Keratinocyte (primary cell): ENCODE results near the gene STK32B.

Experiments used
- EZH2 ChIP-seq: IDR thresholded peaks from one replicate; pipeline ENCODE4 v1.6.1; 2012; ENCODE audit warnings: inconsistent platforms, mild to moderate bottlenecking, low read length, moderate library complexity
- TF ChIP-seq, protein P1 (sequence below), 3 experiments: IDR thresholded peaks in 1 of 3; conservative IDR thresholded peaks in 1 of 3; optimal IDR thresholded peaks in 1 of 3; 2 replicates in 2 of 3; 3 replicates in 1 of 3; pipeline versions ENCODE3 to v1.5.1; 2011; ENCODE audit warnings: low read length in 3 of 3, mild to moderate bottlenecking in 3 of 3, moderate library complexity in 2 of 3, control low read depth in 1 of 3, inconsistent platforms in 1 of 3; ENCODE audit not compliant: insufficient read depth in 2 of 3; ENCODE audit errors: extremely low read depth in 1 of 3

DNA sequence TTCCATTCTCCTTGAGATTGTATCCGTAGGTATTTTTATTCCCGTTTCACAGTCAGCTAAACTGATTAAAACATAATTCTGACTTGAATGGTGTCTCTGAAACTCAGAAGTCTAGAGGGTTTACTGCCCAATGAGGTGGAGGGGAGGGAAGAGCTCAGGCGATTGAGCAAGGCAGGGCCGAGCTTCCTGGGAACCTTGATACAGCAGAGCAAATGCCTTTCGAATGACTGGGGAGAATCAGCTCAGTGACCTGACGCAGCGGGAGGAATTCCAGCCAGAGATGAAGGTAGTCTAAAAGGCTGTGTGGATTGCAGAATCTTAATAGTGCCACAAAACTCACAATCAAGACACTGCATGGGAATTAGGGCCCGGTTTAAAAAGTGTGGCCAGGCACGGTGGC, 423.5 kb downstream of the STK32B start:
- TF ChIP-seq, protein P1, sequence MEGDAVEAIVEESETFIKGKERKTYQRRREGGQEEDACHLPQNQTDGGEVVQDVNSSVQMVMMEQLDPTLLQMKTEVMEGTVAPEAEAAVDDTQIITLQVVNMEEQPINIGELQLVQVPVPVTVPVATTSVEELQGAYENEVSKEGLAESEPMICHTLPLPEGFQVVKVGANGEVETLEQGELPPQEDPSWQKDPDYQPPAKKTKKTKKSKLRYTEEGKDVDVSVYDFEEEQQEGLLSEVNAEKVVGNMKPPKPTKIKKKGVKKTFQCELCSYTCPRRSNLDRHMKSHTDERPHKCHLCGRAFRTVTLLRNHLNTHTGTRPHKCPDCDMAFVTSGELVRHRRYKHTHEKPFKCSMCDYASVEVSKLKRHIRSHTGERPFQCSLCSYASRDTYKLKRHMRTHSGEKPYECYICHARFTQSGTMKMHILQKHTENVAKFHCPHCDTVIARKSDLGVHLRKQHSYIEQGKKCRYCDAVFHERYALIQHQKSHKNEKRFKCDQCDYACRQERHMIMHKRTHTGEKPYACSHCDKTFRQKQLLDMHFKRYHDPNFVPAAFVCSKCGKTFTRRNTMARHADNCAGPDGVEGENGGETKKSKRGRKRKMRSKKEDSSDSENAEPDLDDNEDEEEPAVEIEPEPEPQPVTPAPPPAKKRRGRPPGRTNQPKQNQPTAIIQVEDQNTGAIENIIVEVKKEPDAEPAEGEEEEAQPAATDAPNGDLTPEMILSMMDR (optimal IDR thresholded peaks at IDR 0.05 in 1 of 3, IDR thresholded peaks at IDR 0.05 in 1 of 3, conservative IDR thresholded peaks at IDR 0.05 in 1 of 3; ENCODE audit: extremely low read depth in 1 of 3, insufficient read depth in 2 of 3, low read length in 3 of 3): no peak
- no peak for TF ChIP-seq EZH2
